Prostate gland (tissue), 2 donors: Measurements from ENCODE around the gene TIE1. TPM values are rescaled to one million over a fixed set of nuclear protein-coding genes. Genes with fewer than 3 reads are reported as not detected.
A peak's percentile ranks its signal among the peaks of the same experiment; 100 is the strongest.

Source experiments
- DNase-seq: peaks from one replicate; pipeline ENCODE4 v3.0.0-alpha.2; 2019; ENCODE audit warnings: low spot score
- H3K27ac ChIP-seq, 2 donors: fragments of 200-600 bp; sonication (generic); 2 replicates each; pipeline ENCODE4 v1.5.1; 2017 to 2019
- H3K27me3 ChIP-seq: fragments of 200-600 bp; sonication (generic); replicated peaks from 2 replicates; pipeline ENCODE4 v1.5.1; 2019; ENCODE audit not compliant: insufficient read depth
- H3K36me3 ChIP-seq, 2 donors: fragments of 200-600 bp; sonication (generic); 1 replicate in 1 of 2; 2 replicates in 1 of 2; pipeline versions ENCODE4 v1.5.1 to v1.8.1; 2017 to 2019
- H3K4me1 ChIP-seq: fragments of 200-600 bp; sonication (generic); replicated peaks from 2 replicates; pipeline ENCODE4 v1.5.1; 2019
- H3K4me3 ChIP-seq, 2 donors: fragments of 200-600 bp; sonication (generic); 2 replicates each; pipeline ENCODE4 v1.5.1; 2017 to 2019
- H3K9me3 ChIP-seq: fragments of 200-600 bp; sonication (generic); 2 replicates; pipeline ENCODE4 v1.5.1; 2017
- POLR2A ChIP-seq: fragments of 450-650 bp; IDR thresholded peaks from one replicate; pipeline ENCODE4 v1.6.1; 2016; ENCODE audit warnings: antibody characterized with exemption, mild to moderate bottlenecking
- POLR2AphosphoS5 ChIP-seq: sonication (generic); formaldehyde crosslinking; IDR thresholded peaks from one replicate; pipeline ENCODE4 v1.6.1; 2017; ENCODE audit warnings: antibody characterized with exemption
- WGBS: methylation state at CpG from one replicate; pipeline ENCODE4 v1.1.5; 2018; 5-methylcytosine and 5-hydroxymethylcytosine counted together
- intact Hi-C: fragments of 100-400 bp; cut with DNase I; formaldehyde crosslinking; loops from one replicate; pipeline ENCODE4 v1.14.2; 2022
- total RNA-seq, 2 donors: library from RNA; depleted of rRNA; stranded (reverse); fragments of >200 nt; gene quantifications; one replicate each; pipeline ENCODE4 v1.1.0, GENCODE V29; 2016
- TF ChIP-seq, protein P1 (sequence below), 4 experiments: fragments of 200-600 bp in 2 of 4; fragments of 450-650 bp in 2 of 4; sonication (generic) in 2 of 4; IDR thresholded peaks; 1 replicate in 3 of 4; 2 replicates in 1 of 4; pipeline ENCODE4 v1.5.1; 2016 to 2019; ENCODE audit warnings: antibody characterized with exemption in 4 of 4, mild to moderate bottlenecking in 2 of 4, moderate library complexity in 2 of 4

TIE1 gene
- total RNA-seq, 2 donors from 2014 or later, result 18.7 to 21.7 TPM

DNA sequence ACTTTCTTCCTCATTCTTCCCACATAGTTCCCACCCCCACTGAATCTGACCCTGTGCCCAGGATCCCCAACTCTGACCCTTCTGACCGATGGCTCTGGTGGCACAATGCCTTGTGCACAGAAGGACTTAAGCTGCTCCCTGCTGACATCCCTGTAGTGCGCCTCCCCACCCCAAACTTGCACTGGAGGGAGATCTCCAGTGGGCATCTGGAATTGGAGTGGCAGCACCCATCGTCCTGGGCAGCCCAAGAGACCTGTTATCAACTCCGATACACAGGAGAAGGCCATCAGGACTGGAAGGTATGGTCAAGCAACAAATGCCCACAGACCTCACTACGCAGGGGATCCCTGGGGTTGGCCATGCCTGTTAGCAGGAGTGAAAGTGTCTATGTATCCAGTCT is 45.9 kb downstream of the TIE1 start:
- intact Hi-C loops, result no loop called here
- TF ChIP-seq, protein P1, sequence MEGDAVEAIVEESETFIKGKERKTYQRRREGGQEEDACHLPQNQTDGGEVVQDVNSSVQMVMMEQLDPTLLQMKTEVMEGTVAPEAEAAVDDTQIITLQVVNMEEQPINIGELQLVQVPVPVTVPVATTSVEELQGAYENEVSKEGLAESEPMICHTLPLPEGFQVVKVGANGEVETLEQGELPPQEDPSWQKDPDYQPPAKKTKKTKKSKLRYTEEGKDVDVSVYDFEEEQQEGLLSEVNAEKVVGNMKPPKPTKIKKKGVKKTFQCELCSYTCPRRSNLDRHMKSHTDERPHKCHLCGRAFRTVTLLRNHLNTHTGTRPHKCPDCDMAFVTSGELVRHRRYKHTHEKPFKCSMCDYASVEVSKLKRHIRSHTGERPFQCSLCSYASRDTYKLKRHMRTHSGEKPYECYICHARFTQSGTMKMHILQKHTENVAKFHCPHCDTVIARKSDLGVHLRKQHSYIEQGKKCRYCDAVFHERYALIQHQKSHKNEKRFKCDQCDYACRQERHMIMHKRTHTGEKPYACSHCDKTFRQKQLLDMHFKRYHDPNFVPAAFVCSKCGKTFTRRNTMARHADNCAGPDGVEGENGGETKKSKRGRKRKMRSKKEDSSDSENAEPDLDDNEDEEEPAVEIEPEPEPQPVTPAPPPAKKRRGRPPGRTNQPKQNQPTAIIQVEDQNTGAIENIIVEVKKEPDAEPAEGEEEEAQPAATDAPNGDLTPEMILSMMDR (IDR thresholded peaks at IDR 0.05), result no peak
- TF ChIP-seq POLR2A (no peak), POLR2AphosphoS5 (no peak)
- no peaks in the 10 kb centered on the region for H3K9me3 ChIP-seq
- H3K27me3 ChIP-seq, result no peaks in the 10 kb centered on the region
- no peak overlapping the region for H3K4me3 ChIP-seq
- no peaks in the 10 kb centered on the region for H3K4me1 ChIP-seq
- no peak overlapping the region for H3K27ac ChIP-seq
- H3K36me3 ChIP-seq, result no peaks in the 10 kb centered on the region
- 95% methylated on average over 5 of the region's 5 CpGs for WGBS
- no peak for DNase-seq

- Histone ChIP-seq H3K4me1 (no peaks in the 10 kb centered on the region), H3K9me3 (no peaks in the 10 kb centered on the region), H3K36me3 (no peaks in the 10 kb centered on the region), H3K4me3 (peak overlapping the region; percentile 45 to 52), H3K27me3 (no peaks in the 10 kb centered on the region), H3K27ac (peak overlapping the region; percentile 96 to 97)
- no peak for DNase-seq
- 38% methylated on average over 22 of the region's 22 CpGs for WGBS
- TF ChIP-seq, protein P1 (IDR thresholded peaks at IDR 0.05), result no peak
- TF ChIP-seq POLR2AphosphoS5 (no peak), POLR2A (no peak)
- intact Hi-C loops, result loop anchor here (2.0 kb wide), 1 partner anchor 52 kb away; no protein-coding TSS in a partner anchor
Measured at GRCh38 chr1:43348343-43348808, 47.6 kb downstream of the TIE1 start.

- Histone ChIP-seq H3K4me3 (peak overlapping the region; percentile 45 to 52), H3K27me3 (no peaks in the 10 kb centered on the region), H3K27ac (peak overlapping the region; percentile 96 to 97), H3K4me1 (no peaks in the 10 kb centered on the region), H3K36me3 (no peaks in the 10 kb centered on the region), H3K9me3 (no peaks in the 10 kb centered on the region)
- 24% methylated on average over 43 of the region's 72 CpGs for WGBS
- TF ChIP-seq POLR2A, result peak; percentile 74
- TF ChIP-seq POLR2AphosphoS5, result peak; percentile 74
- TF ChIP-seq, protein P1 (IDR thresholded peaks at IDR 0.05), result peak in 1 of 4 experiments; percentile 11
- intact Hi-C loops, result loop anchor here (2.0 kb wide), 1 partner anchor 52 kb away; no protein-coding TSS in a partner anchor
- peak; percentile 87 for DNase-seq
Measured at GRCh38 chr1:43348809-43349593, 48.2 kb downstream of the TIE1 start.

- H3K27me3 ChIP-seq, result no peaks in the 10 kb centered on the region
- peak; percentile 68 for DNase-seq
- H3K9me3 ChIP-seq, result no peaks in the 10 kb centered on the region
- peak overlapping the region; percentile 96 to 97 for H3K27ac ChIP-seq
- H3K4me1 ChIP-seq, result no peaks in the 10 kb centered on the region
- intact Hi-C loops, result loop anchor here (2.0 kb wide), 1 partner anchor 53 kb away; no protein-coding TSS in a partner anchor
- TF ChIP-seq POLR2A (no peak), POLR2AphosphoS5 (peak; percentile 61)
- TF ChIP-seq, protein P1 (IDR thresholded peaks at IDR 0.05), result no peak
- 22% methylated on average over 11 of the region's 11 CpGs for WGBS
- peak overlapping the region; percentile 45 to 52 for H3K4me3 ChIP-seq
- no peaks in the 10 kb centered on the region for H3K36me3 ChIP-seq
Measured at GRCh38 chr1:43349594-43350306, 49.0 kb downstream of the TIE1 start.
